Adipocyte (in vitro differentiated cells): ENCODE data around the gene CNTNAP5.
"Not testable (repeated sequence)": the region's sequence is repeated elsewhere in the genome, so short reads cannot be mapped to it uniquely, and the experiment has no call there.

ENCODE experiments used
- DNase-seq: peaks from one replicate; pipeline ENCODE4 v3.0.0-alpha.2; 2015; ENCODE audit warnings: low read depth
- H3K27me3 ChIP-seq: replicated peaks from 2 replicates; pipeline ENCODE4 v1.7.0; 2013; ENCODE audit warnings: mild to moderate bottlenecking, low read length, moderate library complexity; ENCODE audit not compliant: control insufficient read depth, insufficient read depth
- H3K36me3 ChIP-seq: 2 replicates; pipeline ENCODE4 v1.7.0; 2013; ENCODE audit warnings: low read length, mild to moderate bottlenecking, moderate library complexity; ENCODE audit not compliant: control insufficient read depth, insufficient read depth, severe bottlenecking
- H3K4me1 ChIP-seq: 2 replicates; pipeline ENCODE4 v1.7.0; 2013; ENCODE audit warnings: mild to moderate bottlenecking, low read length, moderate library complexity; ENCODE audit not compliant: control insufficient read depth, insufficient read depth
- H3K4me3 ChIP-seq: 2 replicates; pipeline ENCODE4 v1.7.0; 2013; ENCODE audit warnings: mild to moderate bottlenecking, low read length, moderate library complexity
- H3K9ac ChIP-seq: 2 replicates; pipeline ENCODE4 v1.7.0; 2013; ENCODE audit warnings: mild to moderate bottlenecking, low read length, moderate library complexity
- H3K9me3 ChIP-seq: 2 replicates; pipeline ENCODE4 v1.7.0; 2013; ENCODE audit warnings: mild to moderate bottlenecking, low read length, moderate library complexity; ENCODE audit not compliant: control insufficient read depth

CNTNAP5 gene

DNA sequence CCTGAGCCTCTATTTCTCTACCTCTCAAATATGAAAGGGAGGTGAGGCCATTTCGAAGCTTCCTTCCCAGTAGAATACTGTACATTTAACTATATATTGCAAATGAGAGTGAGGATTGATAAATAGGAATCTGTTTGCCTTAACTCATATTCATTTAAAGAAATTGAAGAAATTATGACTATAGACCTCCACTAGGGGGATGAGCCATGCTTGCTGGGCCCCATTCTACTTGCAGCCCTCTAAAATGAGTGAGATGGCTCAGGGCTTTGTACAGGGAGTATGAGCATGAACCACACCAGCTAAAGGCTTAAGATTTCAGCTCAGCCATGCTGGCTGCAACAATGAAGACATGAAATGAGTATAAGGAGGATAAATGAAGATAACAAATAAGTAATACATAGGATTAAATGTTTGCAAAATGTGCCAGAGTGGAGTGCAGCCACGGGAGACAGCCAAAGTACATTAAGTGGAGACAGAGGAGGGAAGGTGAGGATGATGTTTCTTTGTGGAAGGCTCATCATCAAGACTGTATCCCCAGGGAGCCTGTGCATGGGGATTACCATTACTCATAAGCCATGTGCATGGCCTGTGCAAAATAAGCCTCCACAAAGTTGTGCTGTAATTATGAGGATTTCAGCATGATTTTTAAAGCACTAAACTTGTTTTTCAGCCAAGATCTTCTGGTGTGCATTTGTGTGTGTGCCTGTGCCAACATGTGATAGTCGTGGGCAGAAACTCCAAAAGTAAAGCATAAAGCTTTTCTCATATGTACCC, 300.8 kb downstream of the CNTNAP5 start:
- no peaks in the 10 kb centered on the region for H3K27me3 ChIP-seq
- DNase-seq, result no peak
- no peak overlapping the region for H3K4me3 ChIP-seq
- no peak overlapping the region for H3K9ac ChIP-seq
- peaks cover 9% of the 10 kb centered on the region for H3K4me1 ChIP-seq
- H3K9me3 ChIP-seq, result no peaks in the 10 kb centered on the region
- no peaks in the 10 kb centered on the region for H3K36me3 ChIP-seq

DNA sequence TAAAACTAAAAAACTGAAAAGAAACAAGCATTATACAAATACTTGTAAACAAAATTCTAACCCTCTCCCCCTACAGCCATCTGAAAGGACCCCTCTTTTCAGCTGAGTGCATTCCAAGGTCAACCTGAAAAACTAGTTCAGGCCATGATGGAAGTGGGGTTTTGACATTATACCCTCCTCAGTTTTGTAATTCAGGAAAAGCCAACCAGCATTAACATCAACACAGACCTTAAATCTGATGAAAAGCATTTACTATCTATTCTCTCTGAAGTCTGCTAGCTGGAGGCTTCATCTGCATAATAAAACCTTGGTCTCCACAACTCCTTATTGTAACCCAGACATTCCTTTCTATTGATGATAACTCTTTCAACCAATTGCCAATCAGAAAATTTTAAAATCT, 302.2 kb downstream of the CNTNAP5 start:
- no peak overlapping the region for H3K9ac ChIP-seq
- no peaks in the 10 kb centered on the region for H3K27me3 ChIP-seq
- H3K9me3 ChIP-seq, result no peaks in the 10 kb centered on the region
- DNase-seq, result no peak
- H3K4me3 ChIP-seq, result no peak overlapping the region
- H3K36me3 ChIP-seq, result no peaks in the 10 kb centered on the region
- H3K4me1 ChIP-seq, result peaks cover 9% of the 10 kb centered on the region

DNA sequence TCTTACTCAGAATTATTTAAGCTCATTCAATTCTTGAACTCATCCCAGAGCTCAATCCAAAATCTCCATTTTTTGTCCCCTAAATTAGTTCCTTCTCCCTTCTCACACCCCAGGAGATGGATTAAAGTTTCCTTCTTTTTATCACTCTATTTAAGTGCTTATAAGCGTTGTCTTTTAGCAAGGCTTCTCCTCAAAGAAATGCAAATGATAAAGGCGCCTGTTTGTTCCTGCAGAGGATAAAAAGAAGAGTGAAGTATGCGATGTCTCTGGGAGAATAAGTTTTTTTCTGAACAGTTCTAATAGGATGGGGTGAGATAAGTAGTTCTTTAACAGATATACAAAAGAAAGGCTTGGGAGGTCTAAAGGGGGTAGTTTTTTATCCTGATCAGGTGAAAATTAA, 303.3 kb downstream of the CNTNAP5 start:
- DNase-seq, result no peak
- Histone ChIP-seq H3K4me3 (no peak overlapping the region), H3K4me1 (peaks cover 9% of the 10 kb centered on the region), H3K27me3 (no peaks in the 10 kb centered on the region), H3K9me3 (no peaks in the 10 kb centered on the region), H3K36me3 (no peaks in the 10 kb centered on the region), H3K9ac (no peak overlapping the region)

DNA sequence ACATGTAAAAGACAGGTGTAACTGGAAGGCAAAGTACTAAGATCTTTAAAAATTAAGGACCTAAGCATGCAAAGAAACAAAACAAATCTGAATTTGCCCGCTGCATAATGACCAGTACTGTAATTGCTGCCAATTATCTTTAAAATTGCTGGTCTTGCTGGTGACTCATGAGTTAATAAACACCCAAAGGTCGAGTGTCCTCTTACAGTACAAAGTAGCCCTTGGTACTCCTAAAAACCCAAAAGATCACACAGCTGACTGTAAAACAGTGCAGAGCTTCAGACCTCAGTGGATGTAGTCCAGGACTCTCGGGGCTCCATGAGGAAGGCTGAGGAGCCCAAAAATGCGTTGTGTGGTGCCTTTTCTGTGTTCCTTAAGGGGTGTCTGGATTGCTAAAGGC, 308.7 kb downstream of the CNTNAP5 start:
- H3K36me3 ChIP-seq, result no peaks in the 10 kb centered on the region
- no peak overlapping the region for H3K4me3 ChIP-seq
- H3K27me3 ChIP-seq, result no peaks in the 10 kb centered on the region
- DNase-seq, result no peak
- H3K9me3 ChIP-seq, result no peaks in the 10 kb centered on the region
- H3K9ac ChIP-seq, result no peak overlapping the region
- H3K4me1 ChIP-seq, result no peaks in the 10 kb centered on the region

DNA sequence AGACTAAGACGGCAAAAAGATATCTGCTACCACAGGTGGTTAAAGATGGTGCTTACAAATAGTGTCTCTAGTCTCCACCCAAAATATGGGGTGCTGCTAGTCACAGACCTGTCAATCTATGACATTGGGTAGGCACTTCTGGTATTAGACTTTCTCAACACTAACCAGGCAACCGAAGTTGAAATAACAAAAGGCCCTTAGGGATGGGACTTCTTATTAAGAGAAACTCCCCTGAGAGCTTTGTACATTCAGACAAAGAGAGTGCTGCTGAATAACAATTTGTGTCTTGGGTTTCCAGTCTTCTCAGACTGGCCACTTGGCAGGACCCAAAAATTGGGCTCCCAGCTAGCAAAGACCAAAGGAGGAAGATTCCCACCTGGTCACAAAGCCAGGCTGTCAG, 310.0 kb downstream of the CNTNAP5 start:
- Histone ChIP-seq H3K36me3 (no peaks in the 10 kb centered on the region), H3K9me3 (no peaks in the 10 kb centered on the region), H3K27me3 (no peaks in the 10 kb centered on the region), H3K4me1 (no peaks in the 10 kb centered on the region), H3K4me3 (no peak overlapping the region), H3K9ac (no peak overlapping the region)
- DNase-seq, result no peak

DNA sequence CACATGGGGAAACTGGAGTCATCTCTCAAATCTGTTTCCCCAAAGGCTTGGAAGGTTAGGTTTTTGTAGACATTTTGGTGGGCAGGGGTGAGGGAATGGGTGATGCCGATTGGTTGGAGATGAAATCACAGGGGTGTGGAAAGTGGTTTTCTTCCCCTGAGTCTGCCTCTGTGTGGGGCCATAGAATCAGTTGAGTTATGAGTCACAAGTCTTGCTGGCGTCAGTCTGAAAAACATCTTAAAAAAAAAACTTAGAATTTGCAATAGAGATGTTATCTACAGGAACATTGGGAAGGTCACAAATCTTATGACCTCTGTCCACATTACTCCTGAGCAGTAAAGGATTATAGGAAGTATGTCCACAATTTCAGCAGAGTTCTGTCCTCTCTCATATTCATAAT, 314.6 kb downstream of the CNTNAP5 start:
- no peaks in the 10 kb centered on the region for H3K36me3 ChIP-seq
- no peak for DNase-seq
- H3K9ac ChIP-seq, result no peak overlapping the region
- H3K27me3 ChIP-seq, result no peaks in the 10 kb centered on the region
- no peaks in the 10 kb centered on the region for H3K4me1 ChIP-seq
- no peaks in the 10 kb centered on the region for H3K9me3 ChIP-seq
- no peak overlapping the region for H3K4me3 ChIP-seq

DNA sequence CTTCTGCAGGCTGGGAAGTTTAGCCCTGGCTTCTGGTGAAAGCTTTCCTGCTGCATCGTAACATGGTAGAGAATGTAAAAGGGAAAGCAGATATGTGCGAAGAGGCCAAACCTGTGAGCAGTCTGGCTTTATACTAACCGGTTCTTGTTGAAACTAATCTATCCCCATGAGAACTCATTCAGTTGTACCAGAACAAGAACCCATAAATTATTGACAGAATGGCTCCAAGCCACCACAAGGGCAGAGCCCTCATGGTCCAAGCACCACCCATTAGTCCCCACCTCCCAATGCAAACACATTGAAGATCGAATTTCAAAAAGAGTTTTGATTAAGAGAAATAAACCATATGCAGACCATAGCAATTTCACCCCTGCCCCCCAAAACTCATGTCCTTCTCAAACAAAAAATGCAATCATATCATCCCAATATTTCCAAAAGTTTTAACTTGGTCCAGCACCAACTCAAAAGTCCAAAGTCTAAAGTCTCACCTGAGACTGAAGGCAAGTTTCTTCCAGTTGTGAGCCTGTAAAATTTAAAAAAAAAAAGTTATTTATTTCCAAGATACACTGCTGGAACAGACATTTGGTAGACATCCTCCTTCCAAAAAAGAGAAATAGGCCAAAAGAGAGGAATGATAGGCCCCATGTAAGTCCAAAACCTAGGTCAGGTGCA, 318.9 kb downstream of the CNTNAP5 start:
- Histone ChIP-seq H3K27me3 (no peaks in the 10 kb centered on the region), H3K36me3 (no peaks in the 10 kb centered on the region), H3K9ac (no peak overlapping the region), H3K4me3 (no peak overlapping the region), H3K4me1 (no peaks in the 10 kb centered on the region), H3K9me3 (no peaks in the 10 kb centered on the region)
- no peak for DNase-seq

DNA sequence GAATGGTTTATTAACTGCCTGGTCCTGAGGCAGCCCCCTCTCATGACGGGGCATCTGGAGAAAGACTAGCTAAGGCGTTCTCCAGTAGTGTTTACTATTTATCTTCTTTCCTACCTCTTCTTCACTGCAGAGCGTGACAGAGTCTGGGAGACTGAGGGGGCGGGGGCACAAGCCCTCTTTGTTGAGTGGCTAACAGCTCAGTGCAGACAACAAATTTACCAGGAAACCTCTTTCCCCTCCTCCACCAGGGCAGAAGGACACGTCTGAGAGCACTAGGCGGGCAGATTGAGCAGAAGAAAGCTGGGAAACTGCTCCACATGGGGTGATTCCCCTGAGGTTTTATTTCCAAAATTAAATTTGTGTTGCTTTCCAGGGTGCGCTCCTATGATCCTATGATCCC, 322.1 kb downstream of the CNTNAP5 start:
- no peaks in the 10 kb centered on the region for H3K27me3 ChIP-seq
- no peaks in the 10 kb centered on the region for H3K36me3 ChIP-seq
- no peak overlapping the region for H3K9ac ChIP-seq
- no peak overlapping the region for H3K4me3 ChIP-seq
- H3K9me3 ChIP-seq, result no peaks in the 10 kb centered on the region
- H3K4me1 ChIP-seq, result no peaks in the 10 kb centered on the region
- no peak for DNase-seq

DNA sequence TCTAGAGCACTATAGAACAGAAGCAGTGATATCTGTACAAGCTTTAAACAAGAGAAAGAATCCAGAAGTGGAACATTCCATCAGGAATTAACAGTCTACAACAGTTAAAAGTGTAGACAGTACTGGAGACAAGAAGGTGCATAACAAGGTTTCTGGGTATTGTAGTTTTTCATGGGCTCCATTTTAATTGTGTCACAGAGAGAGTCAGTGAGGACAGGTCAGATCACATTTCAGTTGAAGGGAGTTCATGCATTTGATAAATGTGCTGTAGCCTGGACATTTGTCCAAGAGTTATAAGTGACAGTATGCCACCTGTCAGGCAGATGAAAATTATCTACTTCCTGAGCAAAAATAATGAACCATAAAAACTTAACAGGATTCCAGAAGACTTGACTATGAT, 328.6 kb downstream of the CNTNAP5 start:
- DNase-seq, result no peak
- no peak overlapping the region for H3K9ac ChIP-seq

DNA sequence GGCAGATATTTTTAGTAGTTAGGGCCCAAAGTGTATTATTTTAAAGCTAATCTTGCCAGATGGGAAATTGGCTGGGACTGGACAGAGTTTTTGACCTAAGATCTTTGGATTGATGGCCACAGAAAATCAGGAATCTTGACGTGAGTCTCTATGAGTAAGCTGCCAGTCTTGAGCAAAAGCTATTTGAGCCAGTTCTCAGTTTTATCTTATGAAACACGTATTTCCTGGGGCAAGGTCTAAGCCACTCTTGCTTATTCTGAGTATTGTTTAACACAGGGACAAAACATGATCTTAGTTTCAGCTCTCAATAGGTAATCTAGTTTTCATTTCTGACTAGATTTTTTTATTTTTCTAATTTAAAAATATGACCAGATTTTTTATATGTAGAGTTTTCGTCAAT, 329.4 kb downstream of the CNTNAP5 start:
- Histone ChIP-seq H3K36me3 (no peaks in the 10 kb centered on the region), H3K4me3 (no peak overlapping the region), H3K9me3 (no peaks in the 10 kb centered on the region), H3K27me3 (no peaks in the 10 kb centered on the region), H3K9ac (no peak overlapping the region), H3K4me1 (no peaks in the 10 kb centered on the region)
- no peak for DNase-seq

More for the DNA sequence above, 328.6 kb downstream of the CNTNAP5 start:
- Histone ChIP-seq H3K27me3 (no peaks in the 10 kb centered on the region), H3K4me1 (no peaks in the 10 kb centered on the region), H3K4me3 (no peak overlapping the region), H3K36me3 (no peaks in the 10 kb centered on the region), H3K9me3 (no peaks in the 10 kb centered on the region)

DNA sequence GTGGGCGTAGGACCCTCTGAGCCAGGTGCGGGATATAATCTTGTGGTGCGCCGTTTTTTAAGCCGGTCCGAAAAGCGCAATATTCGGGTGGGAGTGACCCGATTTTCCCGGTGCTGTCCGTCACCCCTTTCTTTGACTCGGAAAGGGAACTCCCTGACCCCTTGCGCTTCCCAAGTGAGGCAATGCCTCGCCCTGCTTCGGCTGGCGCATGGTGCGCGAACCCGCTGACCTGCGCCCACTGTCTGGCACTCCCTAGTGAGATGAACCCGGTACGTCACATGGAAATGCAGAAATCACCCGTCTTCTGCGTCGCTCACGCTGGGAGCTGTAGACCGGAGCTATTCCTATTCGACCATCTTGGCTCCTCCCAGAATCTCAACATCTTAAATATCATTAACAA, 336.9 kb downstream of the CNTNAP5 start:
- H3K27me3 ChIP-seq, H3K4me1 ChIP-seq, H3K9me3 ChIP-seq, DNase-seq, H3K36me3 ChIP-seq, H3K9ac ChIP-seq, H3K4me3 ChIP-seq: not testable (repeated sequence)
